Urothelium cell line (cell line): ENCODE results near the gene RASSF6.
"Not testable (repeated sequence)": the region's sequence is repeated elsewhere in the genome, so short reads cannot be mapped to it uniquely, and the experiment has no call there.

Source experiments
- DNase-seq: peaks from one replicate; pipeline ENCODE4 v3.0.0; 2011; ENCODE audit warnings: low spot score, mixed read lengths
- FAIRE-seq: peaks from 2 replicates; lab custom pipeline; 2011; peaks lifted over from hg19 to GRCh38; lab: Jason Lieb, UNC

The RASSF6 gene

DNA sequence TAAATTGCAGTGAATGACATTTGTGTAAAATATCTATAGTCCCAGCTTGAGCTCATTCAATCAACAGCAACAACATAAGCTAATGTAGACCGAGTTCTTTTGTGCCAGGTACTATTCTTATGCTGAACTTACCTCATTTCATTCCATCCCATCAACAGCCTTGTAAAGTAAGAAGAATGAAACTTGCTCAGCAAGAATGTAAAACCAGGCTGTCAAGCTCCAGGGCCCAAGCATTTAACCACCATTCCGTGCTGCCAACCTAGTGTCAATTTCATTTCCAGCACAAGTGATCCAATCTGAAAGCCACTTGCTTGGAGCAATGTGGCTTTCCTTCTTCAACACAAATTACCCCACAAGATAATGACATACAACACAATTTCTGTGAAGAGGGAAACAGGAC is 36.6 kb downstream of the RASSF6 start:
- FAIRE-seq: no peak
- DNase-seq: no peak

DNA sequence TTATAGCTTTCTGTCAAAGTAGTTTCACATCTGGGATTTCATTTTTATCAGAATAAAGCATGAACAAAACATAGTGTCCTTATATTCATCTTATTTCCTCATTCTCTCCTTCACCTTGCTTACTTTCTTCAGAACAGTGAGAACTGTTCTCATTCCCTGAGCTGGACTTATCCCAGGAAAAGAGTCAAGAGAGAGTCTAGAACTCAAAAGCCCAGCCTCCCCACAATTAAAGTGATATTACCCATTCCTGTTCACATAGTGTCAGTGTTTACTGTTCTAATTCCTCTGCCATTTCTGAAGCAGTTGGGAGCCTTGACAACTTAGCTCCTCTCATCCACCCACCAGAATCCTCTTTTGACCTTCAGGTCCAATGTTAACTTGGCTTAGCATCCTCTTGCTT is 42.9 kb downstream of the RASSF6 start:
- no peak for FAIRE-seq
- no peak for DNase-seq

DNA sequence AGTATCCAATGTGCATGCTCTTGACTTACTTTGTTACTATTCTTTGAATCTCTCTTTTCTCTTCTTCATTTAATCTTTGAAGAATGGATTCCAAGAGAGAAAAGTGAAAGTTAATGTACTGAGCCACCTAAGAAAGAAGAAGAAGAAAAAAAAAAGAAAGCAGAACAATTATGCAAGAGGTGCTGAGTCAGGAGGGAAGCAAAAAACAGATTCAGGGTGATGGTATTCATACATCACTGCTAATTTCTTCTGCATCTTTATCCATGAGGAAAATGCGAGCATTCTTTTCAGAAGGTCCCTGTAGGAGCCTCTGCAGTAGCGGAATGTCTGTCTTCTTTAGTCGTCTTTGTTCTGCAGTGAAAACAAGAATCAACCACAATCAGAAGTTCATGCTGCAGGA is 43.9 kb downstream of the RASSF6 start:
- DNase-seq: no peak
- FAIRE-seq: no peak

DNA sequence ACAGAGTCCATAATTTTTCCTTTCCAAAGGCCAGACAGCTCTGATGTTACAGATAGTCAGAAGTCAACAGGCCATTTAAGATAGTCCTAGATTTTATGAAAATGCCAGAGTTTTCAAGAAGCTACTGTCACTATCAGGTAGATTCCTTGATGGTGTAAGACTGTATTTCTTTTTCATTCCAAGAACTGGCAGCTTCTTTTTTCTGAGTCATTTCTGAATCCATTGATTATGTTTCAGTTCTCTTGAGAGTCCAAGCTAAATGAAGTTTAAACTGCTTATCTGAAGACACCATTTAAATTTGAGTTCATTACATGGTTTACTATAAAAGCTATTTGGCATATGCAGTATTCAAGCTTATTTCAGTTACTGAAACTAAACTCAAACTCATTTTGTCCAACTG is 44.6 kb downstream of the RASSF6 start:
- DNase-seq (no peak), FAIRE-seq (no peak)

DNA sequence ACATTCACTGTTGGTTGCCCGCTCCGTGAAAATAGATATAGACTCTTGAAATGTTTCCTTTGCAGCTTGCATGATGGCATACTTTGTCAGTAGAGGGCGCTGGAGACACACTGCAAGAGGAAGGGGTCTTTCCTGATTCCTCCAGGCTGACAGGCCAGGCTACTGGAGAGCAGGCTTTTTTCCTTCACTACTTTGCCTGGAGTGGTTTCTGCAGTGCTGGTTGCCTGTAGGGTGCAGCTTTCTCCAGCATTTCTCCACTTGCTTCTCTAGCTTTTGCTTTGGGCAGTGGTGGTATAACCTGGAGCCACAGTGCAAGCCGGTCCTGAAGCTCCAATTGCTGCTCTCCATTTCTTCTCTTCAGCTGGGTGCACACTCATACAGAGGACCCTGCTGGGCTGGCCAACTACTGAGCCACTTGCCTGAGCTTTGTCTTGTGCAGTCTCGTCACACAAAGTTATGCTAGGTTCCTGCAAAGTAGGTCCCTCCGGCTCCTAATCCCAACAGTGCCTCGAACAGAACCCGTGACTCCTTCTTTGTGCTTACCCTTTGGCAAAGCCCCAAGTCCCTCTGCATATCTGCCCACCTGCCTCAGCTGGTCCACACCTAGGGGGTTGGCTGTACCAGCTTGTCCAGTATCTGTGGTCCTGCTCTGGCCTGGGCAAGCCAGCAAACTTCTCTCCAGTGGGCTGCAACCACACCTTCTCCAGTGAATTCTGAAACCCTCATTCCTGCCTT is 46.3 kb downstream of the RASSF6 start:
- DNase-seq (peak; percentile 60), FAIRE-seq (no peak)

DNA sequence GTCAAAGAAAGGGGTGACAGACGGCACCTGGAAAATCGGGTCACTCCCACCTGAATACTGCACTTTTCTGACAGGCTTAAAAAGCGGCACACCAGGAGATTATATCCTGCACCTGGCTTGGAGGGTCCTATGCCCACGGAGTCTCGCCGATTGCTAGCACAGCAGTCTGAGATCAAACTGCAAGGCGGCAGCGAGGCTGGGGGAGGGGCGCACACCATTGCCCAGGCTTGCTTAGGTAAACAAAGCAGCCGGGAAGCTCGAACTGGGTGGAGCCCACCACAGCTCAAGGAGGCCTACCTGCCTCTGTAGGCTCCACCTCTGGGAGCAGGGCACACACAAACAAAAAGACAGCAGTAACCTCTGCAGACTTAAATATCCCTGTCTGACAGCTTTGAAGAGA is 69.4 kb downstream of the RASSF6 start:
- FAIRE-seq, DNase-seq: not testable (repeated sequence)

DNA sequence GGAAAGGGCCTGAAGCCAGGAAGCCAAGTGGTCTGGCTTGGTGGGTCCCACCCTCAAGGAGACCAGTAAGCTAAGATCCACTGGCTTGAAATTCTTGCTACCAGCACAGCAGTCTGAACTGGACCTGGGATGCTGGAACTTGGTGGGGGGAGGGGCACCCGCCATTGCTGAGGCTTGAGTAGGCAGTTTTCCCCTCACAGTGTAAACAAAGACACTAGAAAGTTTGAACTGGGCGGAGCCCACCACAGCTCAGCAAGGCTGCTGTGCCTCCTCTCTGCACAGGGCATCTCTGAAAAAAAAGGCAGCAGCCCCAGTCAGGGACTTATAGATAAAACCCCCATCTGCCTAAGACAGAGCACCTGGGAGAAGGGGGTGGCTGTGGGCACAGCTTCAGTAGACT is 75.6 kb downstream of the RASSF6 start:
- no peak for FAIRE-seq
- no peak for DNase-seq

DNA sequence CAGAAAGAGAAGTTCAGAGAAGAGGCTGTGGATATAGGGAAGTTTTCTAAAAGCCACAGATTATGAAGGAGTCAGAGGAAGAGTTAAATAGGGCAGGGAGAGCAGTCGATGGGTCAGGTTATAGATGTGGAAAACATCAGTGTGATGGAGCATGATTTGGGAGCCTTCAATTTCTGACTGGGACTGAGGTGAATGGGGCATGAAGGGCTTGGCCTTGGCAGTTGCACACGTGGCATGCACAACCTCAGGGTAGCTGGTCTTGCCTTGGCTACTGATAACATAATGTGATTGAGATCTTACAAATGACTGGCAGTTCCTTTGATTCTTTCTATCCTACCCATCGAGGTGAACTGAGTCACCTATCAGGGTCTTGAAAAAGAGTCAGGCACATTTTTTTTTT is 79.0 kb downstream of the RASSF6 start:
- FAIRE-seq (no peak), DNase-seq (no peak)

DNA sequence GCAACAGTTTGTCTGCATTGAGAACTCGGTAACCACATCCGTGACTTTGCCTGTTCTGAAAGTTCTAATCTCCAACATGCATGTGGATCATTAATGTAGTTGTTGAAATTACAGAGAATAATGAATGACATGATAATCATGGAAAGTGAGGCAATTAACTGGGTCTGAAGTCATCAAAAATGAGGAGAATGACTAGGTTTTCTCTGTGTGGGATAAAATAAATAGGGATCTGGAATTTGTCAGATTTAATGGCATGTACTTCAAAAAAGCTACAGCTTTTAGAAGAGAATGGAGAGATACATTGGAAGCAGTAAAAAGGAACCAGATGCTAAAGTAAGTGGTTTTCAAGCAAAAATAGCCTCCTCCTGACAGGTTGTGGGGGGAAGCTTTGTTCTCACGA is 79.4 kb downstream of the RASSF6 start:
- no peak for FAIRE-seq
- no peak for DNase-seq

DNA sequence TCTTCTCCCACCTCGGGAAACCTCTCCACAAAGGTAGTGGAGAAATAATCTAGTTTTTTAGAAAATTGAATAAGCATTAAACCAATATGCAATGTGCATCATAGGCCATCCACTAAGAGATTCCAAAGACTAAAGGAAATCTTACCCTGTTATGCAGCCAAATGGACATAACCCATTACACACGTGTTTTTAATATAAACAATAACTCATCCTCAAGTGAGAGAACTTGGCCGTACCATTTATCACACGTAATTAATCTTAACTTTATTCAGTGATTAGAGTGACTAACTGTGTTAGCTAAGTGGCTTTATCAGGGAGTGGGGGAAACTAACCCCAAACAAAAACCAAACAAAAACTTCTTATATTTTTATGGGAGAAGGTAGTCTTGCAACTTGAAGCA is 80.8 kb downstream of the RASSF6 start:
- FAIRE-seq (no peak), DNase-seq (no peak)

DNA sequence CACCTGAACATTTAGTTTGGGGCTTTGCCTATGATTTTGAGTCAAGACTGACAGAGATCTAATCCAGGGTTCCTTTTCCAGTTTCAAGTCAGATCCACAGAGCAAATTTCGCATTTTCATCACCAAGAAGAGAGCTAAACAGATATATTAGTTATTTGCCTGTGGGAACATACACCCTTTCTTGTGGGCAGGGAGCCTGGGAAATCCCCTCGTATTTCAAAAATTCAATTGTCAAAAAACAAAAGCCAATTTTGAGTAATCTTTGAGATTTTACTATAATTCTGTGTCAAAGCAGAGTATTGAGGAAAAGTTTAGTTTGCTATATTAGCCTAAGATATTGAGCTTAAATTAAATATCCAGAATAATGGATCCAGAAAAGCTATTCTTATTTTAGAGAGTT is 82.1 kb downstream of the RASSF6 start:
- FAIRE-seq (no peak), DNase-seq (no peak)

DNA sequence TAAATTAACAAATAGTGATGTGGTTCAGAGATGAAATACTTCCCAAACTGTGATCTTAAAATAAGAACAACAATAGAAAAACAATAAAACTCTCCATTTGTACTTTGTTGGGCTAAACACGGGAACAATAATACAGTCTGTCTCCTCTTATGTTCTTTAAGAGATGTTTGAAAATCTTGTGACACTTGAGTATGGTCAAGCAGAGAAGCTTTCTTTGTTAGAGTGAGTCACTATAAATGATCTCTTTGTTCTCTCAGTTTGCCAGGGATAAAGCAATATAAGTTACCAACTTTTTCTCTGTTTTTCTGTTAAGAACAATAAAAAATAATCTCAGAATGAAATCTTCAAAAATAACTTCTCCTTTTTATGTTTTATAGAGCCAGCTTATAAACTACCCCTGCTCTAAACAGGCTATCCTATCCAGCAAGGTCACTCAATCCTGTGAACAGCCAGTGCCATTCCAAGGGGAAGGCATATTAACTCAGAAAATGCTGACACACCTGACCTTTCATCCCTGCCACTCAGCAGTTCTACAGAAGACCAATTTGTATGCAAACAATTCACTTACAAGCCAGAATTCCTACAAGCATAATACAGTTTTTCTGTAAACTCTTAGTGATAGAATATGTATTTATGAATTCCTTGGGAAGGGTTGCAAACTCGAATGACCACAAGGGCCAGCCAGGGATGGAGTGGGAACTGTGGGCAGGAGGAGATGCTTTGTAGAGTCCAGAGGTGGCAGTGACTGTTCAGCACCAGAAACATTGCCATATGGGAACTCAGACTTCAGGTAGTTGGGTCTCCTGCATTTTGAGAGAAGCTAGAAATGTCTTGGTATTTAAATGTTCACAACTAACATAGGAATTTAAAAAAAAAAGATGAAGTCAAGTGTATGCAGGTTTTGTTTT is 86.5 kb downstream of the RASSF6 start:
- DNase-seq (no peak), FAIRE-seq (no peak)

DNA sequence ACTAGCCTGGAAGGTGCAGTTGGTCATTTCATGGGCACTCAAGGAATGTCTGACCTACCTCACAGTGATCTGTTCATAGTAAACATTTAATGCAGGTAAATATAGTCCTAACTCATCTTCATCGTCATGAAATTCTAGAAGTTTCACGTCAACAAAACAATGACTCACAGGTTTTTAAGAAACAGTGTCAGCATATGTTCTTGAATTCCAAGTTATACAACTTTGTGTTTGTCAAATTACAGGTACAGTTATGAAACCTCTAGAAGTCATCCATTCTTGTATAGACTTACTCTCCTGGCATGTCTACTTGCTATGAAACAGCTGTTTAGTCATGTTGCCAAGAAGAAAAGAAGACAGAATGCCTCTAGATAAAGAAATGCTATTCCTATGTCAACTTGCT is 92.1 kb downstream of the RASSF6 start:
- DNase-seq: no peak
- FAIRE-seq: no peak

DNA sequence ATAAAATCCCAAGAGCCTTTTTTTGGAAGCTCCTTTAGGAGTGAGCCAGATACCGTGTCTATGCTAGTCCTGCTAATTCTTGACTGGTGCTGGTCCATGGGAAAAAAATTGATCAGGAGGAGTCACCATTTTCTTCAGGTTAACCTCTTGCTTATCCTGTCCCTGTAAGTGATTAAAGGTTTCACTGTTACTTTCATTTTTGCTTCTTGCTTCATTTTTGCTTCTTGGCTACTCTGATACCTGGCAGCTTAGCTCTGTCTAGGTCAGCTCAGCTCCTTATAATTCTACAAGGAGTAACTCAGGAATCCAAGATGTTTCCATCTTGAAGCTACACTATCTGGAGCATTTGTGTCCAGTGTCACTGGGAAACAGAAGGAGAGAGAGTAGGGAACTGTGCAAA is 93.0 kb downstream of the RASSF6 start:
- DNase-seq (no peak), FAIRE-seq (no peak)

DNA sequence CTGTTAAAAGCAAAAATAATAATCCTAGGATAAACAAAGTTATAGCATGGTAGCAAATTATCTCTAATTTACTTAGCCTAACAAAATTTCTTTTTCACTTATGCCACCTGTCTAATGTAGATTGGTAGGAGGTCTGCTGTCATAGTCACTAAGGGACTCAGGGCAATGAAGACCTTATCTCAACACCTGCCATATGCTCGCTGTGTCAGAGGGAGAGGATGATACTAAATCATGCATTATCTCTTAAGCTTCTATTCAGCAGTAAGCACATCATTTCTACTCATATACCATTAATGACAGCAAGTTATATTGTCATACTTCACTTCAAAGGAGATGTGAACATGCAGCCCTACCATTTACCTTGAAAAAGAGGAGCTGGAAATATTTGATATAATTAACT is 94.6 kb downstream of the RASSF6 start:
- FAIRE-seq: no peak
- DNase-seq: no peak

DNA sequence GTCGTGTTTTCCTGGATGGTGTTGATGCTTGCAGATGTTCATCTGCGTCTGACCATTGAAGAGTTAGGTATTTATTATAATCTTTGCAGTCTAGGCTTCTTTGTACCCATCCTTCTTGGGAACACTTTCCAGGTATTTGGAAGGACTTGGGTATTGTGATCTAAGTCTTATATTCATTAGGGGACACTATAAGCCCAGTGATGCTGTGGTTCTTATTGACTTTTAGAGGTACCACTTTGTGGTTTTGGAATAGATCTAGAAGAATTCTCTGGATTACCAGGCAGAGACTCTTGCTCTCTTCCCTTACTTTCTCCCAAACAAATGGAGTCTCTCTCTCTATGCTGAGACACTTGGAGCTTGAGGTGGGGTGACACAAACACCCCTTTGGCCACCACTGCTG is 97.1 kb downstream of the RASSF6 start:
- DNase-seq (no peak), FAIRE-seq (no peak)
